Breast epithelium (tissue), 4 donors: ENCODE results near the gene EPS8L3. TPM values are rescaled to one million over a fixed set of nuclear protein-coding genes. Genes with fewer than 3 reads are reported as not detected.
A peak's percentile ranks its signal among the peaks of the same experiment; 100 is the strongest.

Experiments
- DNase-seq, 2 donors: peaks; one replicate each; pipeline ENCODE4 v3.0.0-alpha.2; 2019; ENCODE audit warnings: low spot score in 2 of 2
- H3K27ac ChIP-seq, 2 donors: fragments of 200-600 bp; sonication (generic) in 1 of 2; one replicate each; pipeline ENCODE4 v1.5.1; 2016 to 2019; ENCODE audit warnings: mild to moderate bottlenecking in 1 of 2
- H3K27me3 ChIP-seq, 2 donors: fragments of 200-600 bp; sonication (generic) in 1 of 2; one replicate each; pipeline versions ENCODE4 v1.5.1 to v1.6.0; 2017 to 2019; ENCODE audit warnings: control low read depth in 1 of 2, mild to moderate bottlenecking in 1 of 2
- H3K36me3 ChIP-seq: fragments of 200-600 bp; one replicate; pipeline ENCODE4 v1.5.1; 2019
- H3K4me1 ChIP-seq, 2 donors: fragments of 200-600 bp; sonication (generic); one replicate each; pipeline ENCODE4 v1.5.1; 2016 to 2019; ENCODE audit warnings: control low read depth in 1 of 2
- H3K4me3 ChIP-seq, 3 donors: fragments of 200-600 bp; sonication (generic); 1 replicate in 2 of 3; 2 replicates in 1 of 3; pipeline ENCODE4 v1.5.1; 2016 to 2019; ENCODE audit warnings: mild to moderate bottlenecking in 3 of 3, moderate library complexity in 2 of 3
- H3K9me3 ChIP-seq, 2 donors: fragments of 200-600 bp; sonication (generic) in 1 of 2; one replicate each; pipeline ENCODE4 v1.5.1; 2016 to 2019; ENCODE audit warnings: control low read depth in 1 of 2
- POLR2A ChIP-seq: fragments of 450-650 bp; IDR thresholded peaks from one replicate; pipeline ENCODE4 v1.6.1; 2016; ENCODE audit warnings: antibody characterized with exemption, mild to moderate bottlenecking, moderate library complexity
- POLR2AphosphoS5 ChIP-seq, 3 donors: sonication (generic); formaldehyde crosslinking; IDR thresholded peaks; one replicate each; pipeline ENCODE4 v1.6.1; 2017; ENCODE audit warnings: antibody characterized with exemption in 3 of 3
- intact Hi-C: fragments of 100-400 bp; cut with DNase I; formaldehyde crosslinking; loops from one replicate; pipeline ENCODE4 v1.15.1; 2023; ENCODE audit warnings: low total_unique reads
- total RNA-seq, 3 donors: library from RNA; depleted of rRNA; stranded (reverse); fragments of >200 nt; gene quantifications; one replicate each; pipeline ENCODE4 v1.1.0, GENCODE V29; 2016
- TF ChIP-seq, protein P1 (sequence below), 3 donors: fragments of 450-650 bp; IDR thresholded peaks; one replicate each; pipeline ENCODE4 v1.5.1; 2016 to 2017; ENCODE audit warnings: antibody characterized with exemption in 3 of 3, mild to moderate bottlenecking in 3 of 3, moderate library complexity in 3 of 3

Gene EPS8L3
- total RNA-seq, 3 donors from 2014 or later: 3.6 TPM; not detected in 2

DNA sequence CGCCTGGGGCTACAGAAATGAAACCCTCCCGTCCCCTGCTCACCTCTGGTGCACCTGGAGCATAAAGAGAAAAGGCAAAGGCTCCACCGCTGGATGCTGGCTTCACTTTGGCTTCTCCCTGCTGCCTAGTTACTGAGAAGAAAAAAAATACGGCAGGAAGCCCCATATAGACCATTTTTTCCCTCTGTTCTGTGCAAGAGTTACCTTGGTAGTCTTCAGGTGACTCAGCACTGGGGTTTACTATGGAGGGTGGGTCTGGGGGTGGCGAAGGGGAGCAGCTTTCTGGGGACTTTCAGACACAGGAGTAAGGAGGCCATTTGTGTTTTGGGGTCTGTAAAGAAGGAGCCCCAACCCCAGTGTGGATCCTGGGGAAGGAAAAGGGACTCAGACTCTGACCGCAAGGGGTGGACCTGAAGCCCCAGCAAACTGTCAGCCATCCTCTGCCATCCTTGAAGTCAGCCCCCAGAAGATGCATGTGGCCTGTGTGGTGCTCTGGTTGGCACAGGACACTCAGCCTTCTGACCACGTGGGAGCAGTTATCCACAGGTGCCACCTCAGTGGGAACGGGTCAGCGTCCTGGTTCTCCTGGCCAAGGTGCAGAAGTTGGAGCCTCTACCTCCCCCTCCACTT is 25.9 kb upstream of the EPS8L3 start:
- H3K27me3 ChIP-seq: no peaks in the 10 kb centered on the region
- peak in 1 of 2 donors; percentile 12 for DNase-seq
- no peaks in the 10 kb centered on the region for H3K9me3 ChIP-seq
- TF ChIP-seq POLR2AphosphoS5 (IDR thresholded peaks at IDR 0.05): no peak
- no peak for TF ChIP-seq POLR2A
- TF ChIP-seq, protein P1, sequence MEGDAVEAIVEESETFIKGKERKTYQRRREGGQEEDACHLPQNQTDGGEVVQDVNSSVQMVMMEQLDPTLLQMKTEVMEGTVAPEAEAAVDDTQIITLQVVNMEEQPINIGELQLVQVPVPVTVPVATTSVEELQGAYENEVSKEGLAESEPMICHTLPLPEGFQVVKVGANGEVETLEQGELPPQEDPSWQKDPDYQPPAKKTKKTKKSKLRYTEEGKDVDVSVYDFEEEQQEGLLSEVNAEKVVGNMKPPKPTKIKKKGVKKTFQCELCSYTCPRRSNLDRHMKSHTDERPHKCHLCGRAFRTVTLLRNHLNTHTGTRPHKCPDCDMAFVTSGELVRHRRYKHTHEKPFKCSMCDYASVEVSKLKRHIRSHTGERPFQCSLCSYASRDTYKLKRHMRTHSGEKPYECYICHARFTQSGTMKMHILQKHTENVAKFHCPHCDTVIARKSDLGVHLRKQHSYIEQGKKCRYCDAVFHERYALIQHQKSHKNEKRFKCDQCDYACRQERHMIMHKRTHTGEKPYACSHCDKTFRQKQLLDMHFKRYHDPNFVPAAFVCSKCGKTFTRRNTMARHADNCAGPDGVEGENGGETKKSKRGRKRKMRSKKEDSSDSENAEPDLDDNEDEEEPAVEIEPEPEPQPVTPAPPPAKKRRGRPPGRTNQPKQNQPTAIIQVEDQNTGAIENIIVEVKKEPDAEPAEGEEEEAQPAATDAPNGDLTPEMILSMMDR (IDR thresholded peaks at IDR 0.05): no peak
- peaks cover 20 to 24% of the 10 kb centered on the region in 2 donors for H3K4me1 ChIP-seq
- no peak overlapping the region for H3K4me3 ChIP-seq
- no peaks in the 10 kb centered on the region for H3K36me3 ChIP-seq
- intact Hi-C loops: no loop called here
- H3K27ac ChIP-seq: no peak overlapping the region

GRCh38 chr1:109788695-109789521 is 25.2 kb upstream of the EPS8L3 start:
- no peak overlapping the region for H3K27ac ChIP-seq
- peaks cover 14 to 20% of the 10 kb centered on the region in 2 donors for H3K4me1 ChIP-seq
- no peaks in the 10 kb centered on the region for H3K9me3 ChIP-seq
- peak in 1 of 2 donors; percentile 30 for DNase-seq
- no peak overlapping the region for H3K4me3 ChIP-seq
- intact Hi-C loops: no loop called here
- TF ChIP-seq POLR2AphosphoS5 (IDR thresholded peaks at IDR 0.05) (no peak), POLR2A (no peak)
- TF ChIP-seq, protein P1 (IDR thresholded peaks at IDR 0.05): no peak
- H3K36me3 ChIP-seq: no peaks in the 10 kb centered on the region
- no peaks in the 10 kb centered on the region for H3K27me3 ChIP-seq

GRCh38 chr1:109787845-109788601 is 24.3 kb upstream of the EPS8L3 start:
- Histone ChIP-seq H3K4me3 (no peak overlapping the region), H3K9me3 (no peaks in the 10 kb centered on the region), H3K27ac (no peak overlapping the region), H3K4me1 (peaks cover 13 to 16% of the 10 kb centered on the region in 2 donors), H3K27me3 (no peaks in the 10 kb centered on the region), H3K36me3 (no peaks in the 10 kb centered on the region)
- intact Hi-C loops: no loop called here
- TF ChIP-seq, protein P1 (IDR thresholded peaks at IDR 0.05): no peak
- no peak for TF ChIP-seq POLR2AphosphoS5 (IDR thresholded peaks at IDR 0.05)
- no peak for TF ChIP-seq POLR2A
- peak in 1 of 2 donors; percentile 35 for DNase-seq

GRCh38 chr1:109787211-109787844 is 23.6 kb upstream of the EPS8L3 start:
- H3K36me3 ChIP-seq: no peaks in the 10 kb centered on the region
- intact Hi-C loops: no loop called here
- H3K4me3 ChIP-seq: no peak overlapping the region
- no peaks in the 10 kb centered on the region for H3K27me3 ChIP-seq
- H3K9me3 ChIP-seq: no peaks in the 10 kb centered on the region
- TF ChIP-seq, protein P1 (IDR thresholded peaks at IDR 0.05): no peak
- TF ChIP-seq POLR2AphosphoS5 (IDR thresholded peaks at IDR 0.05) (no peak), POLR2A (no peak)
- H3K4me1 ChIP-seq: peaks cover 12 to 17% of the 10 kb centered on the region in 2 donors
- no peak for DNase-seq
- no peak overlapping the region for H3K27ac ChIP-seq
